GM19463 (cell line): ENCODE data around the gene TADA2B.

ENCODE experiments used
- ATAC-seq: cut with Tn5 transposase; IDR thresholded peaks from one replicate; pipeline ENCODE4 v1.9.1; 2021; ENCODE audit warnings: mild to moderate bottlenecking, moderate library complexity; ENCODE audit not compliant: unreplicated experiment

TADA2B gene

DNA sequence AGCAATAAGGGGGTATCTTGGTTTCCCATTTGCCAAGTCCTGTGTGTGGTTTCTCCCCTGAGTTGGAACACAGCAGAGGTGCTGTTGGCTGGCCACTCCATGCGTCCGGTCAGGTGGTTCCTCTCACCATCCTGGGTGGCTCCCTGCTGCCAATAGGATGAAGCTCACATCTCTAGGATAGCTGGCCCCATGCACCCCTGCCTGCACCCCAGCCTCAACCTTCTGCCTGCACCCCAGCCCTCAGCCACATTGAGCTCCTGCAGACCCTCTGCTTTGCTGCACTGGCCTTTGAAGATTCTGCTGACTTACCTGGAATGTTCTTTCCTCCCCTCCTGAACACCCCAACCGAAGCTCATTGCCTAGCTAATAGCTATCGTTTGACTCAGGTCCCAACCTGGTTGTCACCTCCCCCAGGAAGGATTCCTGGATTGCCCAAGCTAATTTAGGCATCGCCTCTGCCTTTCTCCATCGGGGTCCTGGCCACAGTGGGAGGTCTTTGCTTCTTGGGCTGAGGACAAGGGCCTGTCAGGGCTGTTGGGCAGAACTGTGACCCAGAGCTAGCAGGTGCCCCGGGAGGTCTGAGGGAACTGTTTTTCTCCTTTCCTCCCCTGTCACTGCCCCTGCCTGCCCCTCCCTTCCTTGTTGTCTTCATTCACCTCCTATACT, 61.3 kb downstream of the TADA2B start:
- ATAC-seq: no peak

DNA sequence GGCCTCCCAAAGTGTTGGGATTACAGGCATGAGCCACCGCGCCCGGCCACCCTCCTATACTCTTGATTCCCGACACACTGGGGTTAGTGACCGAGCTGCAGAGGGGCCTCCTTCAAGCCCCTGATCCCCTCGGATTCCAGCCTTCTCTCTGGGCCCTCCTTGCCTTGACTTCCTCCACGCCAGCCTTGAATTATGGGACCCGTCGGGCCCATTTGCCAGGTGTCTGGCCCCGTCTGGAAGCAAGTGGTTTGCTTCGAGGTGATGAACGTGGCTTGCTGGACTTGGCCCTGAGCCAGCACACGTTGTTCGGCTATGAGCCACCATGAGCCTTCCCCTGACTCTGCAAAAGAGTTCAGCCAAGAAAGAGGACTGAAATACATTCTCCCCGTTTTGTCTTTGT, 62.1 kb downstream of the TADA2B start:
- no peak for ATAC-seq

DNA sequence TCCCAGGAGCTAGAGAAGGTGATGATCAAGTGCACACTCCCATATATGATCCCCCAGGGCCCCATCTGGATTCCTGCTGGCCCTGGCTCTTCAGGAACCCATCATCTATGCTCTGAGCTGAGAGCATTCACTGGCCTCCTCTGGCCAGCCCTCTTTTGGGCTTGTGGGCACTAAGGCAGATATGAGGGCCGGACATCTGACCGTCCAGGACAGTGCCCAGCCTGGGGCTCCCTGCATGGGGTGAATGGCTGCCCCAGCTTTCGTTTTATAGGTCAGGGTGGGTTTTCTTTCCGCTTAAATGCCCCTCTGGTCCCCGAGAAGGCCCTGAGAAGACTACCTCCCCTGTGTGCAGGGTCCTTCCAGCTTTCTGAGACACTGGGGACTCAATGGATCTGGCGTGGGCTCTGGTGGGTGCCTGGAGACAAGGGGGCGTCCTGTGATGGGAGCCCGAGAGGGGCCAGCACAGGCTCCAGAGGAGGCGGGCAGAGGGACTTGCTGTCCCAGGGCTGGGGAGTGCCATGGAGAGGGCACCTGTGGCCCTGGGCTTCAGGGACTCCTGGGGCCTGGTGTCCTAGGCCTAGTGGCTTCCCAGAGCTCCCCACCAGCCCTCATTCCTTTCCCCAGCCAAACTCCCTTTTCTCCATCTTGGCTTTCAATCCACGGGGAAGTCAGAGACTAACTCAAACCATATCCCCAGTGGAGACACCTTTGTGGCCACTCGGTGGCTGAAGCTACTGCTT, 64.2 kb downstream of the TADA2B start:
- no peak for ATAC-seq
